Activated CD8-positive, alpha-beta memory T cell treated with anti-CD3 and anti-CD28 coated beads for 36 hours (primary cell): Measurements from ENCODE around the gene KCNQ1OT1. TPM values are rescaled to one million over a fixed set of nuclear protein-coding genes. Genes with fewer than 3 reads are reported as not detected.

Experiments
- CTCF ChIA-PET: fragments of 350-600 bp; sonication (Branson Sonifier 250); formaldehyde crosslinking; loops from one replicate; lab custom pipeline; 2021; ENCODE audit warnings: antibody characterized with exemption; lab: Charles Lee
- POLR2A ChIA-PET: fragments of 350-600 bp; sonication (Branson Sonifier 250); formaldehyde crosslinking; loops from one replicate; lab custom pipeline; 2021; ENCODE audit warnings: antibody characterized with exemption; lab: Charles Lee
- total RNA-seq, 2 experiments: library from RNA; stranded (reverse); gene quantifications; one replicate each; pipeline ENCODE4 v1.2.3, GENCODE V29; 2021

Gene KCNQ1OT1
- total RNA-seq, 2 experiments from 2014 or later, result 0.21 TPM

- POLR2A ChIA-PET, result no interaction called here
- CTCF ChIA-PET, result no interaction called here
These were observed 35.9 kb downstream of the KCNQ1OT1 start for GRCh38 chr11:2663915-2664314.

GRCh38 chr11:2663506-2663905, 36.3 kb downstream of the KCNQ1OT1 start:
- CTCF ChIA-PET, result no interaction called here
- POLR2A ChIA-PET, result no interaction called here

DNA sequence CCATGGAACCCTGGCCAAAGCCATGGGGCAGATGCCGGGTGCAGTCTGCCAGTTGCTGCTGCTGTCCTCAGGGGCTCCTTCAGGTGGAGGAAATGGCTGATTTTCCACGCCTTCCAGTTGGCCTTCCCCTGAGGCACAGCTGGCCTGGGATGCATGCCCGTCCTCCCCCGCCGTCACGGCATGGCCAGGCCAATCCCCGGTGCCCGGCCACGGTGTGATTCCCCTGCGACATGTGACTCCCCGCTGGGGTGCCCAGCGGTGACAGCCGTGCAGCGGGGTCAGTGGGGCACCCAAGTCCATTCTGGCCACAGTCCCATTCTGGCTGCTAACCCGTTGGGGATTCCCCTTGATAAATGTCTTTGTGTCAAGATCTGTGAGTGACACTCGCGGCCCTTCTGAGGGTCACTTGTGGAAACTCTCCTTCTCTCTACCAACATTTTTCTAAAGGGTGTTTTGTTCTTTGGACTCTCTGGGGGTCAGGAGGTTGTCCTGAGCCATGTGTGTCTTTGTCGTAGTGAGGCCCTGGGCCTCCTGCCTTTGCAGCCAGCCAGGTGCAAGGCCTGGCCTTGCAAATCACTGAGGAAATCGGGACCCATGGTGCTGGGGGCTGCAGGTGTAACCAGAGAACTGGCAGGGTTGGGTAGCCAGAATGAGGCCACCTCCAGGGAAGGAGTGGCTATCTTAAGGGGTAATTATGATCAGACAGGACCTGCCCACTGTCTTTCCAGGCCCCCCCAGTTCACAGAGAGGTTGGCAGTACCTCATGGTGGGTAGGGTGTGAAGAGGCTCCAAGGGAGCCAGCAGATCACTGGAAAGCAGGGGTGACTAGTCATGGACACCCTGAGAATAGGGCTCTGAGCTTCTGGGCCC, 37.1 kb downstream of the KCNQ1OT1 start:
- ChIA-PET POLR2A (no interaction called here), CTCF (no interaction called here)

GRCh38 chr11:2662024-2662312, 37.8 kb downstream of the KCNQ1OT1 start:
- CTCF ChIA-PET, result no interaction called here
- POLR2A ChIA-PET, result no interaction called here

DNA sequence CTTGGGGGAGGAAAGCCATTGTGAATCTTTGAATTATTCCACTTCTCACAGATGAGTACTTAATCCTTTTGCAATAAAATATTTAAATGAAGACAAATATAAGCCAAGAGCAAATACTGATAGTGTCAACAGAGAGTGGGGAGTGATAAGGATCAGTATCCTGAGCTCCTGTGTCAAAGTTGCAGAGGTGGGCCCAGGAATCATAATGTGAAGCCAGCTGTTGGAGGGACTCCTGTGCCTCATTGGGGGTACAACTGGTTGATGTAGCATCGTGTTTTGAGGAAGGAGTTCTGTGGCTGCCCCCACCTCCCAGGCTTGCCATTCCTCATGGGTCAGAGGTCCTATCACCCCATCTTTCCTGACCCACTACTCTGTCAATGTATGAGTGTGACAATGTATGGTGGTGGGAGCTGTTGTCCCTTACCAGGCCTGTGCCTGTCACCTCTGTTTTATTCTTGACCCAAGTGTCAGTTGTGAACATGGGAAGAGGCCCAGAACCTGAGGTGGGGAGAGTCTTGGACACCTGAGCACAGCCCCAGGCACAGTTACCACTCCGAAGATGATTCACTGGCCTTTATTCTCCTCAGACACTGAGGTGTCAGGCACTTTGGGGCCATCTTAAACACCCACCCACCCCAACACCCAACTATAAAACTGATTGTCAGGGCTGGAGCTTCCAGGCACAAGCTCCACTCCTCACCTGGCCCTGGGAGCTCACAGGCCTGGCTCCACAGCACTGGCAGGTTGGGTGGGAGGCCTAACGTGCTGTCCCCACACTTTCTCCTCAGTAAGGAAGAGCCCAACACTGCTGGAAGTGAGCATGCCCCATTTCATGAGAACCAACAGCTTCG, 38.4 kb downstream of the KCNQ1OT1 start:
- ChIA-PET CTCF (no interaction called here), POLR2A (no interaction called here)

GRCh38 chr11:2660357-2660939, 39.3 kb downstream of the KCNQ1OT1 start:
- ChIA-PET CTCF (no interaction called here), POLR2A (no interaction called here)

- POLR2A ChIA-PET, result no interaction called here
- CTCF ChIA-PET, result no interaction called here
These were observed 42.0 kb downstream of the KCNQ1OT1 start for GRCh38 chr11:2657697-2658284.

GRCh38 chr11:2656859-2657258, 42.9 kb downstream of the KCNQ1OT1 start:
- POLR2A ChIA-PET, result no interaction called here
- CTCF ChIA-PET, result no interaction called here

- ChIA-PET CTCF (interaction anchor here (0.5 kb wide), 1 partner anchor 31 kb away, joined by 5 read pairs; no protein-coding TSS in a partner anchor), POLR2A (no interaction called here)
These were observed 43.8 kb downstream of the KCNQ1OT1 start for GRCh38 chr11:2655834-2656622.

- POLR2A ChIA-PET, result no interaction called here
- CTCF ChIA-PET, result interaction anchor here (0.5 kb wide), 1 partner anchor 30 kb away, joined by 5 read pairs; no protein-coding TSS in a partner anchor
These were observed 44.6 kb downstream of the KCNQ1OT1 start for GRCh38 chr11:2655016-2655719.

GRCh38 chr11:2653930-2654739, 45.7 kb downstream of the KCNQ1OT1 start:
- ChIA-PET POLR2A (no interaction called here), CTCF (no interaction called here)

DNA sequence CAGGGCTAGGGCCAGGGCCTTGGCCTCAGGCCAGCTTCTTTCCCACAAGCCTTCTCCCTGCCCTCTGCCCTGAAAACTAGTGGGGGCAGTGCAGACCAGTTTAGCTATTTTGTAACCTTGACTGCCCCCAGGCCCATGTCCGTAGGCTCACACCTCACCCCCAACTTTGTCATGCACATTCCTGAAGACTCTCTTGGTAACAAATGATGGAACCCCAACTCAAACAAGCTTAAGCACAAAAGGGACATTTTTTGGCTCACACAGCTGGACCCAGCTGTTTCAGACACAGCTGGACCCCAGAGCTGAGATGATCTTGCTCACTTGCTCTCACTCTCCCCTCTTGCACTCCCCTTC, 46.6 kb downstream of the KCNQ1OT1 start:
- POLR2A ChIA-PET, result no interaction called here
- CTCF ChIA-PET, result no interaction called here

DNA sequence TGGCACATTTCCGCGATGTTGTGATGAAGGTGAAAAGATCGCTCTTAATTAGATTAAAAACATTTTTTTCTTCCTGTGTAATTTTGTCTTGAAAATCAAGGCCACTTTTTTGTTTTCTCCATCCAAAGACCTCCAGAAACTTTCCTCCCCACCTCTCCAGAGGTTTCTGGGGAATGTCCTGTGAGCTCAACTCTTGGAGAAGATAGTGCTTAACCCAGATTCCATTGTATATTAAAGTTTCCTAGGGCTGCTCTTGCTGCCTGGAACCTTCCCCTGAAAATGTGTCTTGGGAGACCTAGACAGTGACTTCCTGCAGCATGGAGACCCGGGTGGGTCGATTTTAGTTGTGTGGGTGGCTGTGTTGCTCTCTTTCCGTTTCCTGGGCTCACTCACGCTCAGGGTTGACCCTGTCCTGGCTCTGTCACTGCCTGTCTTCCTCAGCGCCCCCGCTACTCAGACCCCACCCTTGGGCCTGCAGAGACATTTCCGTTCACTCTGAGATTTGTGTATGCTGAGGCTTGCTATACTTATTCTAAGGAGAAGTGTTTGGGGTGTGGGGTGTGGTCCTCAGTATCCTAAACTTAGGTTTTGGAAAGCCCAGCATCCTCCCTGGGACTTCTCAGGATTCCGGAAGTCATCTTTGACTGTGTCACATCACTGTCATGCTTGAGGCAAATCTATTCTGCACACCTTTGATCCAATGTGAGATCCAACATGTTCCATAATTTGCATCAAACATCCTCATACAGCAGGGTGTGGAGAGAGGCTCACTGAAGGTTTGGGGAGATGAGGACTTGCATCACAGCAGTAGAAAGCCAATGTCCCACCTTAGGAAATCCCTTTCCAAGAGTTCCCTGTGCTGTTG, 47.2 kb downstream of the KCNQ1OT1 start:
- ChIA-PET CTCF (no interaction called here), POLR2A (no interaction called here)

GRCh38 chr11:2651826-2652271, 47.9 kb downstream of the KCNQ1OT1 start:
- ChIA-PET CTCF (no interaction called here), POLR2A (no interaction called here)

DNA sequence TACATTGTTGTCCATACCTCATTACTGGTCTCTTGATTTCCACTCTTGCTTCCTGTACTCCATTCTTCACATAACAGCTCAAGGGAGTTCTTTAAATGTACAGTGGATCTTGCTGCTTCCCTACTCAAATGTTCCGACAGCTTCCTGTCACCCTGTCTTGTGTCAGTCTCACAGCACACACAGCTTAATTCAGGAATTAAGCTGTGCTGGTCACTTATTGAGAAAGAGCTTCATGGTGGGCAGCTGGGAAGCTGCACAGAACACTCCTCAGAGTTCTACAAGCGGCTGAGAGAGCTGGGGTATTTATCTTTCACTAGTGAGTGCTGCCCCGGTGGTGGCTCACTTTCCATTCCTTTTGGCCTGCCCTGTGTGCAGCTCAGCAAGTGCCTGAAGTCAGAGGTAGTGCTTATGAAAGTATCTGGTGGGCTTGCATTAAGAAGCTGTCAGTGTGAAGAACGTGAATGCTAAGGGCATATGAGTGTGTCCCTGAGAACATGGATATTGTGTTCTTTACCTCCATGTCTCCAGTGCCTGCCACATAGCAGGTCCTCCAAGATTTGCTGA, 48.7 kb downstream of the KCNQ1OT1 start:
- POLR2A ChIA-PET, result no interaction called here

DNA sequence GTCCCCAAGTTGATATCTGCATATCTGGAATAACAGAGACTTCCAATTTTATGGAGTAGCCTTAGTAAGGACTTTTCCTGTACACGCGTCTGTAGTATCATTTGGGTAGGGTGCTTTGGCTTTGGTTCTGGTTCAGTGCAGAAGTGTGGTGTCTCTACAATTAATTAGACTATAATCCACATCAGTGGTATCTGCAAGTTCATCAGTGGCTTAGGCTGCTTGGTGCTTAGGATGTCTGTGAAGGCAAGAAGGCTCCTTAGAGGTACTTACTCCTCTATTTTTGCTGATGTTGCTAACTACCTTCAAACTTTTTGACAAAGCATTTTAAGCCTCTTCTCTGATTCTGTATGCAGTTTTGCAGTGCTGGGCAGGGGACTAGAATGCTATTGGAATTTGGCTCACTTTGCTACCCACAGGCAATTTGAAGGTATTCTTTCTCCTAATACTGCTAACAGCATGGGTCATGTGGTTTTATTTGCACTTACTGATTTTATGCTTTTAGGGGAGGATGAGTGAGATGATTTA, 49.4 kb downstream of the KCNQ1OT1 start:
- CTCF ChIA-PET, result no interaction called here
- POLR2A ChIA-PET, result no interaction called here

More for the DNA sequence above, 48.7 kb downstream of the KCNQ1OT1 start:
- CTCF ChIA-PET, result no interaction called here
